GM18517 (cell line): ENCODE measurements around the gene FOXO6.

Source experiments
- ATAC-seq: cut with Tn5 transposase; IDR thresholded peaks from one replicate; pipeline ENCODE4 v1.9.1; 2021; ENCODE audit warnings: mild to moderate bottlenecking, moderate library complexity; ENCODE audit not compliant: unreplicated experiment

Gene FOXO6

GRCh38 chr1:41349361-41350054, 11.7 kb upstream of the FOXO6 start:
- no peak for ATAC-seq

DNA sequence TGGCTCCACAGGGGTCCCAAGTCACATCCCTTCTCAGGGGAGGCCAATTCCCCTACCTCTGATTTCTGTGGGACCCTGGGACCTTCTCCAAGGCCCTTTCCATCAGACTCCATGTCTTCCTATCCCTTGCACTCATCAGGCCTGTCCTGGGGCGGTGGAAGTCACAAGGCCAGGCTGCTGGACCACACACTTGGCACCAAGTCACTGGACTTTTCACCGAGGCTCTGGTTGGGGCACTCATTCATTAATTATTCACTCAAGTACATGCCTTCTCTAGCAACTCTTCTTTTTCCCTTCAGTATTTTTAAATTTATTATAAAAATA, 11.2 kb upstream of the FOXO6 start:
- no peak for ATAC-seq

- no peak for ATAC-seq
Measured at GRCh38 chr1:41351262-41352151, 9.7 kb upstream of the FOXO6 start.

- no peak for ATAC-seq
Measured at GRCh38 chr1:41353744-41354143, 7.5 kb upstream of the FOXO6 start.

- no peak for ATAC-seq
Measured at GRCh38 chr1:41354956-41355355, 6.3 kb upstream of the FOXO6 start.

- ATAC-seq = no peak
Measured at GRCh38 chr1:41355356-41355755, 5.9 kb upstream of the FOXO6 start.

GRCh38 chr1:41355761-41356160, 5.5 kb upstream of the FOXO6 start:
- ATAC-seq = no peak

DNA sequence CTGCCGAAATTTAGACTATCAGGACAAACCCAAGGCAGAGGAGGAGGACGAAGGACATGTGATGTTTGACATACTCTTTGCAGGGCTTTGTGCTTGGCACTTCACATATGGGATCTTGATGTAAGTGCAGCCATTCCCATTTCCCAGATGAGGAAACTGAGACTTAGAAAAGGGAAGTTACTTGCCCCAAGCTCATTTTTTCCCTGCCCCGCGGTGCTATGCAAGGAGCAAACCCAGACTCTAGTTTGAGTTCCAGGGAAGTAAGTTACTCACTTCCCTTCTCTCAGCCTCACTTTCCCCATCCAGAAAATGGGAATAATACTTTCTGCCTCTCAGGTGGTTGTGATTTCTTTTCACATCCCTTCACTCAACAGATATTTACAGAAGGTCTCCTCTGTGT, 4.5 kb upstream of the FOXO6 start:
- ATAC-seq = no peak

GRCh38 chr1:41357451-41358101, 3.7 kb upstream of the FOXO6 start:
- no peak for ATAC-seq

DNA sequence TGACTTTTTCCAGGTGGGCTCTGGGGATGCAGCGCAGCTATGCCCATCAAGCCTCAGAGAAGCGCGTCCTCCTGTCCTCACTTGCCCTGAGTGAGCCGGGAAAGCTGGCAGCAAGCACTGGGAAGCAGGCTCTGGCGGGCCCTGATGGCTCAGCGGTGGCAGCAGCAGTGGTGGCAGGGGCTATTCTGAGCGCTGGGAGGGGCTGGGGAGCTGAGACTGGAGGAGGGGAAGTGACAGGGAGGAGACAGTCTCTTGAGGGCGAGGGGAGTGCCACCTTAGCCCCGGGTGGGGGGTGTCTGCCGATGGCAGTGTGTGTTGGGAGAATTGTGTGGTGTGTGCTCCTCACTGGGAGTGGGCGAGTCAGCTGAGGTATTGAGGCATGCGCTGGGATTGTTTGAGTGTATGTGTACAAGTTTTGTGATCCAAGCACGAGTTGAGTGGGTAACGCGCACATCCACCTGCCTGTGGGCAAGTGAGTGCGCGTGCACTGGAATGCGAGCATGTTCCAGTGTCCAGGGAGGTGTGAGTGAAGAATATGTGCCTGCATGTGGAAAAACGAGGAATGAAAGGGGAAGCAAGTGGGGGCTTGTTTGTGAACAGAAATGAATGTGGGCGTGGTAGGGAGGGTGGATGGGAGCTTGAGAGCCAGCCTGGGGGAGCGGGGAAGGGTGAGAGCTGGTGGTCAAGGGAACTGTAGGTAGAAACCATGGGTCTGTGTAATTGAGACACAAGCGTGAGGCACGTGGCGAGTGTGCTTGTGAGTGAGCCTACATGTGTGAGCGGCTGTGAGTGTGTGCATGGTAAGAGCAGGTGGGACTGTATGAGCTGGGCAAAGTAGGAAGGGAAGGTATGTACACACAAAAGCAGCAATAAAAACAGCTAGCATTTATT, 2.9 kb upstream of the FOXO6 start:
- no peak for ATAC-seq

GRCh38 chr1:41359211-41360073, 1.8 kb upstream of the FOXO6 start:
- ATAC-seq = no peak

- ATAC-seq = no peak
Measured at GRCh38 chr1:41360074-41360785, 1.0 kb upstream of the FOXO6 start.

- peak; percentile 23 for ATAC-seq
Measured at GRCh38 chr1:41361495-41362356, 492 bp downstream of the FOXO6 start.

- no peak for ATAC-seq
Measured at GRCh38 chr1:41362357-41362721, 1.1 kb downstream of the FOXO6 start.

- no peak for ATAC-seq
Measured at GRCh38 chr1:41362749-41363590, 1.7 kb downstream of the FOXO6 start.

- ATAC-seq = no peak
Measured at GRCh38 chr1:41363591-41364320, 2.5 kb downstream of the FOXO6 start.
